WTC11 (cell line): Measurements from ENCODE around the gene NAA50.

Experiments used
- CTCF ChIP-seq: fragments of 200-600 bp; IDR thresholded peaks from 2 replicates; pipeline ENCODE4 v1.8.0; 2022; ENCODE audit warnings: antibody characterized with exemption
- E2F4 ChIP-seq: sonication (generic); formaldehyde crosslinking; IDR thresholded peaks from 2 replicates; pipeline ENCODE4 v1.8.1; 2022; ENCODE audit warnings: low read depth, mild to moderate bottlenecking, moderate library complexity, missing genetic modification reagents, borderline replicate concordance
- ESRRA ChIP-seq: sonication (generic); formaldehyde crosslinking; IDR thresholded peaks from 2 replicates; pipeline ENCODE4 v1.8.1; 2022; ENCODE audit warnings: mild to moderate bottlenecking, missing genetic modification reagents, borderline replicate concordance
- IRF1 ChIP-seq: sonication (generic); formaldehyde crosslinking; IDR thresholded peaks from 2 replicates; pipeline ENCODE4 v1.8.0; 2023; ENCODE audit warnings: missing genetic modification reagents
- JAZF1 ChIP-seq: fragments of 250-450 bp; sonication (Bioruptor Pico); IDR thresholded peaks from 2 replicates; pipeline ENCODE4 v1.9.0; 2021; ENCODE audit warnings: moderate library complexity, mild to moderate bottlenecking, inconsistent platforms
- KAT7 ChIP-seq: sonication (generic); formaldehyde crosslinking; IDR thresholded peaks from 2 replicates; pipeline ENCODE4 v1.8.1; 2023; ENCODE audit warnings: missing genetic modification reagents, mild to moderate bottlenecking, borderline replicate concordance
- MAX ChIP-seq: sonication (generic); formaldehyde crosslinking; IDR thresholded peaks from 2 replicates; pipeline ENCODE4 v1.8.0; 2022; ENCODE audit warnings: mild to moderate bottlenecking, missing genetic modification reagents
- NR3C1 ChIP-seq: sonication (generic); formaldehyde crosslinking; conservative IDR thresholded peaks from 2 replicates; pipeline ENCODE4 v1.8.1; 2023; ENCODE audit warnings: low read depth, mild to moderate bottlenecking, missing genetic modification reagents
- OVOL2 ChIP-seq: fragments of 250-450 bp; sonication (Bioruptor Pico); IDR thresholded peaks from 2 replicates; pipeline ENCODE4 v1.9.0; 2021; ENCODE audit warnings: mild to moderate bottlenecking, borderline replicate concordance
- SP1 ChIP-seq: sonication (generic); formaldehyde crosslinking; conservative IDR thresholded peaks from 2 replicates; pipeline ENCODE4 v1.8.1; 2022; ENCODE audit warnings: missing genetic modification reagents
- TP53 ChIP-seq: sonication (generic); formaldehyde crosslinking; IDR thresholded peaks from 2 replicates; pipeline ENCODE4 v1.8.1; 2023; ENCODE audit warnings: mild to moderate bottlenecking, missing genetic modification reagents
- USF2 ChIP-seq: sonication (generic); formaldehyde crosslinking; IDR thresholded peaks from 2 replicates; pipeline ENCODE4 v1.8.1; 2023; ENCODE audit warnings: mild to moderate bottlenecking, missing genetic modification reagents, moderate library complexity
- ZNF121 ChIP-seq: sonication (generic); formaldehyde crosslinking; IDR thresholded peaks from 2 replicates; pipeline ENCODE4 v1.8.0; 2023; ENCODE audit warnings: missing genetic modification reagents
- ZNF263 ChIP-seq: sonication (generic); formaldehyde crosslinking; IDR thresholded peaks from 2 replicates; pipeline ENCODE4 v1.8.1; 2022; ENCODE audit warnings: low read depth, mild to moderate bottlenecking, moderate library complexity, missing genetic modification reagents

GRCh38 chr3:113794526-113794925 is 48.5 kb upstream of the NAA50 start:
- TF ChIP-seq IRF1 (CRISPR knock-in tag) (no peak), CTCF (no peak), KAT7 (CRISPR knock-in tag) (no peak), SP1 (CRISPR knock-in tag) (no peak), OVOL2 (no peak), ESRRA (no peak), USF2 (no peak), MAX (CRISPR knock-in tag) (no peak), E2F4 (CRISPR knock-in tag) (no peak), NR3C1 (no peak), TP53 (no peak), JAZF1 (CRISPR knock-in tag) (no peak), ZNF263 (CRISPR knock-in tag) (no peak), ZNF121 (CRISPR knock-in tag) (no peak)
